HepG2 (cell line): Measurements from ENCODE around the gene SIGLEC7. TPM values are rescaled to one million over a fixed set of nuclear protein-coding genes. Genes with fewer than 3 reads are reported as not detected.

ENCODE experiments used
- ATAC-seq: fragments of 200-7000 bp; cut with Tn5 transposase; 3 replicates; pipeline ENCODE4 v1.9.1; 2020; ENCODE audit warnings: mild to moderate bottlenecking, moderate library complexity
- BruUV-seq: library from RNA; stranded (reverse); fragments of 400-500 nt; replicated peaks from 2 replicates; lab custom pipeline; 2021; lab: Mats Ljungman, UMichigan
- CTCF ChIA-PET: fragments of 300-600 bp; formaldehyde crosslinking; extraction: SDS; loops from one replicate; lab custom pipeline; 2021; ENCODE audit warnings: low total read pairs, inconsistent platforms, low intra/inter-chr PET ratio; lab: Yijun Ruan, JAX
- POLR2A ChIA-PET: fragments of 350-600 bp; sonication (Branson Sonifier 250); formaldehyde crosslinking; loops from one replicate; lab custom pipeline; 2020; ENCODE audit warnings: antibody characterized with exemption, inconsistent platforms; lab: Yijun Ruan, JAX
- DNase-seq: peaks from one replicate; pipeline ENCODE4 v3.0.0-alpha.2; 2015; ENCODE audit warnings: low spot score
- FAIRE-seq: peaks from 3 replicates; lab custom pipeline; 2011; peaks lifted over from hg19 to GRCh38; lab: Jason Lieb, UNC
- H2AFZ ChIP-seq: one replicate; pipeline ENCODE4 v1.6.1; 2011; ENCODE audit warnings: low read length, inconsistent platforms
- H3K27ac ChIP-seq: fragments of 300-600 bp; 3 replicates; pipeline ENCODE4 v1.8.0; 2011; ENCODE audit warnings: mixed run types, mild to moderate bottlenecking, mixed read lengths, low read length, inconsistent platforms; ENCODE audit not compliant: insufficient read depth; ENCODE audit errors: extremely low read length
- H3K27me3 ChIP-seq, 2 experiments: fragments of 200-600 bp in 1 of 2; 2 replicates in 1 of 2; 3 replicates in 1 of 2; pipeline versions ENCODE4 v1.6.0 to v1.8.0; 2011; ENCODE audit warnings: low read length in 2 of 2, mild to moderate bottlenecking in 2 of 2, moderate library complexity in 2 of 2, inconsistent platforms in 1 of 2; ENCODE audit not compliant: insufficient read depth in 2 of 2, control insufficient read depth in 1 of 2
- H3K36me3 ChIP-seq, 2 experiments: fragments of 200-600 bp in 1 of 2; replicated peaks in 1 of 2; 2 replicates in 1 of 2; 3 replicates in 1 of 2; pipeline versions ENCODE4 v1.5.1 to v1.8.0; 2011; ENCODE audit warnings: low read length in 2 of 2, inconsistent platforms in 1 of 2; ENCODE audit not compliant: insufficient read depth in 2 of 2, control insufficient read depth in 1 of 2
- H3K4me1 ChIP-seq: 2 replicates; pipeline ENCODE4 v1.5.1; 2012; ENCODE audit warnings: low read length, inconsistent platforms; ENCODE audit not compliant: insufficient read depth
- H3K4me2 ChIP-seq: 2 replicates; pipeline ENCODE4 v1.6.0; 2011; ENCODE audit warnings: low read depth, low read length, inconsistent platforms
- H3K4me3 ChIP-seq, 3 experiments: fragments of 200-600 bp in 1 of 3; sonication (generic), shearing (Covaris generic) in 1 of 3; replicated peaks in 1 of 3; 2 replicates each; pipeline ENCODE4 v1.5.1; 2011 to 2016; ENCODE audit warnings: low read length in 3 of 3, inconsistent platforms in 2 of 3, low read depth in 2 of 3, mild to moderate bottlenecking in 2 of 3, control low read depth in 1 of 3, mixed read lengths in 1 of 3; ENCODE audit not compliant: insufficient read depth in 1 of 3
- H3K79me2 ChIP-seq: one replicate; pipeline ENCODE4 v1.6.1; 2011; ENCODE audit warnings: low read length, inconsistent platforms; ENCODE audit not compliant: insufficient read depth
- H3K9ac ChIP-seq: 2 replicates; pipeline ENCODE4 v1.6.0; 2011; ENCODE audit warnings: mild to moderate bottlenecking, low read depth, low read length, inconsistent platforms; ENCODE audit not compliant: insufficient read depth
- H3K9me3 ChIP-seq: 2 replicates; pipeline ENCODE4 v1.5.1; 2012; ENCODE audit warnings: mild to moderate bottlenecking, low read length
- H4K20me1 ChIP-seq: 2 replicates; pipeline ENCODE4 v1.6.0; 2011; ENCODE audit warnings: inconsistent platforms, mild to moderate bottlenecking, low read length, moderate library complexity; ENCODE audit not compliant: insufficient read depth
- EP300 ChIP-seq, 3 experiments: sonication (generic) in 1 of 3; formaldehyde crosslinking in 1 of 3; IDR thresholded peaks; 2 replicates each; pipeline versions ENCODE4 v1.5.1 to v1.6.1; 2011 to 2020; ENCODE audit warnings: low read depth in 2 of 3, low read length in 2 of 3, borderline replicate concordance in 1 of 3, improper control_type of control experiment in 1 of 3, mild to moderate bottlenecking in 1 of 3, missing genetic modification reagents in 1 of 3, moderate library complexity in 1 of 3
- ETV6 ChIP-seq: sonication (generic); formaldehyde crosslinking; conservative IDR thresholded peaks from 2 replicates; pipeline ENCODE4 v1.4.0; 2020; ENCODE audit warnings: missing genetic modification reagents
- IKZF1 ChIP-seq: fragments of 450-650 bp; IDR thresholded peaks from 2 replicates; pipeline ENCODE4 v1.7.1; 2016
- IRX3 ChIP-seq: sonication (generic); formaldehyde crosslinking; IDR thresholded peaks from 2 replicates; pipeline ENCODE4 v1.8.1; 2023; ENCODE audit warnings: mild to moderate bottlenecking, low read depth, missing genetic modification reagents, borderline replicate concordance
- KDM5B ChIP-seq: sonication (generic); formaldehyde crosslinking; IDR thresholded peaks from 2 replicates; pipeline ENCODE4 v1.4.0; 2020; ENCODE audit warnings: missing genetic modification reagents, mild to moderate bottlenecking, borderline replicate concordance
- MEF2D ChIP-seq: sonication (generic); formaldehyde crosslinking; IDR thresholded peaks from 2 replicates; pipeline ENCODE4 v1.5.1; 2020; ENCODE audit warnings: mild to moderate bottlenecking, missing genetic modification reagents
- MTF2 ChIP-seq: sonication (generic); formaldehyde crosslinking; IDR thresholded peaks from 2 replicates; pipeline ENCODE4 v1.5.0; 2020; ENCODE audit warnings: missing genetic modification reagents, borderline replicate concordance
- NR2F6 ChIP-seq, 2 experiments: IDR thresholded peaks; 2 replicates each; pipeline ENCODE4 v1.6.1; 2016; ENCODE audit warnings: antibody characterized with exemption in 1 of 2, mild to moderate bottlenecking in 1 of 2
- ONECUT2 ChIP-seq: sonication (generic); formaldehyde crosslinking; IDR thresholded peaks from 2 replicates; pipeline ENCODE4 v1.4.0; 2020; ENCODE audit warnings: missing genetic modification reagents
- RBAK ChIP-seq: sonication (generic); formaldehyde crosslinking; IDR thresholded peaks from 2 replicates; pipeline ENCODE4 v1.5.1; 2020; ENCODE audit warnings: mild to moderate bottlenecking, missing genetic modification reagents
- RFX3 ChIP-seq: IDR thresholded peaks from 2 replicates; pipeline ENCODE4 v1.6.1; 2016; ENCODE audit warnings: missing biosample characterization, missing genetic modification reagents
- XBP1 ChIP-seq: sonication (generic); formaldehyde crosslinking; IDR thresholded peaks from 2 replicates; pipeline ENCODE4 v1.5.0; 2020; ENCODE audit warnings: missing genetic modification reagents
- ZC3H13 ChIP-seq: sonication (generic); formaldehyde crosslinking; IDR thresholded peaks from 2 replicates; pipeline ENCODE4 v1.8.1; 2023; ENCODE audit warnings: mild to moderate bottlenecking, missing genetic modification reagents, moderate library complexity
- ZFP37 ChIP-seq: sonication (generic); formaldehyde crosslinking; IDR thresholded peaks from 2 replicates; pipeline ENCODE4 v1.4.0; 2020; ENCODE audit warnings: missing genetic modification reagents, borderline replicate concordance
- ZNF274 ChIP-seq: sonication (generic); formaldehyde crosslinking; IDR thresholded peaks from 2 replicates; pipeline ENCODE4 v1.5.1; 2020; ENCODE audit warnings: mild to moderate bottlenecking, missing genetic modification reagents
- ZNF367 ChIP-seq: sonication (generic); formaldehyde crosslinking; IDR thresholded peaks from 2 replicates; pipeline ENCODE4 v1.4.0; 2020; ENCODE audit warnings: missing genetic modification reagents, borderline replicate concordance
- ZNF484 ChIP-seq: sonication (generic); formaldehyde crosslinking; IDR thresholded peaks from 2 replicates; pipeline ENCODE4 v1.5.1; 2020; ENCODE audit warnings: mild to moderate bottlenecking, low read depth, missing genetic modification reagents, borderline replicate concordance
- ZNF777 ChIP-seq: sonication (generic); formaldehyde crosslinking; IDR thresholded peaks from 2 replicates; pipeline ENCODE4 v1.4.0; 2020; ENCODE audit warnings: missing genetic modification reagents
- ZNF792 ChIP-seq: IDR thresholded peaks from 2 replicates; pipeline ENCODE4 v1.6.1; 2016
- WGBS: methylation state at CpG from one replicate; pipeline ENCODE4 v1.1.6; 2017; ENCODE audit warnings: low lambda C conversion rate; 5-methylcytosine and 5-hydroxymethylcytosine counted together
- in situ Hi-C: cut with HindIII; loops from 2 replicates; pipeline ENCODE4 v1.10.0; 2017; ENCODE audit warnings: low pct_unique_long_range_greater_than_20kb; ENCODE audit not compliant: extremely low pct_ligation_motif_present
- intact Hi-C: fragments of 100-400 bp; cut with micrococcal nuclease; formaldehyde crosslinking; loops from one replicate; pipeline ENCODE4 v1.10.0; 2022; ENCODE audit not compliant: unreplicated experiment
- polyA plus RNA-seq, 8 experiments: library from polyadenylated mRNA; depleted of rRNA in 3 of 8; stranded (reverse) in 7 of 8; unstranded in 1 of 8; fragments of >200 nt; fragmentation: Illumina TruSeq in 4 of 8; extraction: Trizol in 4 of 8; gene quantifications; 2 replicates each; pipeline versions ENCODE4 v1.2.1 to v1.2.3, GENCODE V29; 2011 to 2016; ENCODE audit warnings: low read depth in 4 of 8, missing spikeins in 1 of 8, mixed read lengths in 1 of 8; ENCODE audit not compliant: insufficient read depth in 1 of 8
- total RNA-seq, 5 experiments: library from RNA; depleted of rRNA; stranded (reverse); fragments of >200 nt; fragmentation: Illumina TruSeq; extraction: Trizol; gene quantifications; 2 replicates each; pipeline ENCODE4 v1.2.3, GENCODE V29; 2016; ENCODE audit warnings: low read depth in 1 of 5
- TF ChIP-seq, protein P1 (sequence below): sonication (generic); formaldehyde crosslinking; IDR thresholded peaks from 2 replicates; pipeline ENCODE4 v1.8.0; 2022; ENCODE audit warnings: low read depth, missing genetic modification reagents

SIGLEC7 gene
- total and polyA plus RNA-seq, 2 of the 13 experiments (the other 11 are each of a cell fraction or from before 2014, with no cell fraction given): not detected

DNA sequence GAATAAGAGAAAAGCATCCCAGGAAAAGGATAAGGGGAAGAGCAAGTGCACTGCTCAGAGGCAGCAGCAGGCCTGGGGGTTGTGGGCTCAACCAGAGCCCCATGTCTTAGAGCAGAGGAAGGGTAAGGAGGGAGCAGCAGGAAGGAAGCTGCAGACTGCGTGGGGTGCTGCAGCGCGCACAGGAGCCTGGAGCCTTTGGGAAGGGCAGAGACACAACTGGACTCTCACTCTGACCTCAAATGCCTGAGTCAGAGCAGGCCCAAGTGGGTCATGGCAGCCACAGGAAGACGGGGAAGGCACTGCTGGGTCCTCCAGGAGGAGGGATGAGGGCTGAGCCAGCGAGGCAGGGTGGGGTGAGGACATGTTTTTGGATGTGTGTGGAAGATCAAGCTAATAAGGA lies 31.6 kb downstream of the SIGLEC7 start:
- FAIRE-seq: no peak
- in situ Hi-C loops: no loop called here
- Histone ChIP-seq H3K36me3 (no peaks in the 10 kb centered on the region), H4K20me1 (no peaks in the 10 kb centered on the region), H3K4me2 (no peak overlapping the region), H3K9ac (no peak overlapping the region), H3K27ac (no peak overlapping the region), H3K79me2 (no peaks in the 10 kb centered on the region), H2AFZ (no peak overlapping the region), H3K9me3 (no peaks in the 10 kb centered on the region), H3K4me3 (no peak overlapping the region), H3K27me3 (peaks cover 0 to 2% of the 10 kb centered on the region in 2 experiments; a peak in 1 of 5 replicates), H3K4me1 (no peaks in the 10 kb centered on the region)
- ATAC-seq: no peak
- no TSS peak for BruUV-seq
- no peak for DNase-seq
- 51% methylated on average over 5 of the region's 5 CpGs for WGBS
- POLR2A ChIA-PET: no interaction called here
- intact Hi-C loops: no loop called here
- TF ChIP-seq RFX3 (CRISPR knock-in tag) (no peak), ZNF274 (CRISPR knock-in tag) (no peak), RBAK (CRISPR knock-in tag) (no peak), ZNF777 (CRISPR knock-in tag) (no peak), MEF2D (CRISPR knock-in tag) (no peak), ZNF367 (no peak), MTF2 (no peak), ETV6 (CRISPR knock-in tag) (no peak), ZNF792 (CRISPR knock-in tag) (no peak), XBP1 (CRISPR knock-in tag) (no peak), ONECUT2 (CRISPR knock-in tag) (no peak)
- CTCF ChIA-PET: no interaction called here

DNA sequence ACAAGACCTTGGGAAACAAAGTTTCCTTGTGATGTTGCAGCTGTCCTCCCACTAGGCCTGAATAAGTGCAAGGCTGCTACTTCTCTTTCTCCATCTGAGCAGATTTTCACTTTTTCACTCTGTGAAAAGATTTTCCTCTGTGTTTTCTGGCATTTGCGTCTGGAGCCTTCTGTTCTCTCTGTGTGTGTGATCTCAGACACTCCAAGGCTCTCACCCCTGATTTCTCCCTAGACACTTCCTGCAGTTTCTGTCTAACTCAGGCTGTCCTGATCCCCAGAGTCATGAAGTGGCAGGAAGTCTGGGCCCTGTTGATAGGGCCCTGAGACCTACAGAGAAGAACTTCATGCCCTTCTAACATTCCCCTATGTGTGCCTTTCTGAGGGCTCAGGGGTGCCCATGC lies 37.2 kb downstream of the SIGLEC7 start:
- FAIRE-seq: no peak
- WGBS: 7% methylated on average over 1 of the region's 1 CpG
- no peaks in the 10 kb centered on the region for H4K20me1 ChIP-seq
- H2AFZ ChIP-seq: no peak overlapping the region
- peaks cover 0 to 2% of the 10 kb centered on the region in 2 experiments; a peak in 2 of 5 replicates for H3K27me3 ChIP-seq
- H3K36me3 ChIP-seq: no peaks in the 10 kb centered on the region
- H3K27ac ChIP-seq: no peak overlapping the region
- TF ChIP-seq IRX3 (CRISPR knock-in tag): no peak
- no peak for TF ChIP-seq IKZF1
- TF ChIP-seq ZFP37 (CRISPR knock-in tag): no peak
- no peak for TF ChIP-seq NR2F6 (IDR thresholded peaks at IDR 0.05)
- no peak for TF ChIP-seq NR2F6 (CRISPR knock-in tag; IDR thresholded peaks at IDR 0.05)
- TF ChIP-seq EP300 (IDR thresholded peaks at IDR 0.05; ENCODE audit: low read depth in 2 of 2, low read length in 2 of 2): no peak
- TF ChIP-seq EP300 (CRISPR knock-in tag; IDR thresholded peaks at IDR 0.05; ENCODE audit: borderline replicate concordance): no peak
- TF ChIP-seq, protein P1, sequence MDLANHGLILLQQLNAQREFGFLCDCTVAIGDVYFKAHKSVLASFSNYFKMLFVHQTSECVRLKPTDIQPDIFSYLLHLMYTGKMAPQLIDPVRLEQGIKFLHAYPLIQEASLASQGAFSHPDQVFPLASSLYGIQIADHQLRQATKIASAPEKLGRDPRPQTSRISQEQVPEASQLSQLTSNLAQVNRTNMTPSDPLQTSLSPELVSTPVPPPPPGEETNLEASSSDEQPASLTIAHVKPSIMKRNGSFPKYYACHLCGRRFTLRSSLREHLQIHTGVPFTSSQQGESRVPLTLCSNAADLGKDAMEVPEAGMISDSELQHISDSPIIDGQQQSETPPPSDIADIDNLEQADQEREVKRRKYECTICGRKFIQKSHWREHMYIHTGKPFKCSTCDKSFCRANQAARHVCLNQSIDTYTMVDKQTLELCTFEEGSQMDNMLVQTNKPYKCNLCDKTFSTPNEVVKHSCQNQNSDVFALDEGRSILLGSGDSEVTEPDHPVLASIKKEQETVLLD (CRISPR knock-in tag): no peak
- TF ChIP-seq KDM5B: no peak
- no peak for TF ChIP-seq ZNF484 (CRISPR knock-in tag)
- TF ChIP-seq ZC3H13 (CRISPR knock-in tag): no peak
- TF ChIP-seq, all 625 proteins: peak for 0
- ATAC-seq (no peak), DNase-seq (no peak)
- in situ Hi-C loops (no loop called here), intact Hi-C loops (no loop called here)
- H3K9me3 ChIP-seq: no peaks in the 10 kb centered on the region
- ChIA-PET CTCF (no interaction called here), POLR2A (no interaction called here)
- BruUV-seq: no TSS peak
- H3K4me1 ChIP-seq: no peaks in the 10 kb centered on the region
- H3K4me3 ChIP-seq: no peak overlapping the region
- H3K9ac ChIP-seq: no peak overlapping the region
- no peak overlapping the region for H3K4me2 ChIP-seq
- no peaks in the 10 kb centered on the region for H3K79me2 ChIP-seq
